GM19328 (cell line): Measurements from ENCODE around the gene ATP9A.
"Not testable (repeated sequence)": the region's sequence is repeated elsewhere in the genome, so short reads cannot be mapped to it uniquely, and the experiment has no call there.

Experiments
- ATAC-seq: cut with Tn5 transposase; IDR thresholded peaks from one replicate; pipeline ENCODE4 v1.9.1; 2021; ENCODE audit warnings: mild to moderate bottlenecking, moderate library complexity; ENCODE audit not compliant: unreplicated experiment

The ATP9A gene

DNA sequence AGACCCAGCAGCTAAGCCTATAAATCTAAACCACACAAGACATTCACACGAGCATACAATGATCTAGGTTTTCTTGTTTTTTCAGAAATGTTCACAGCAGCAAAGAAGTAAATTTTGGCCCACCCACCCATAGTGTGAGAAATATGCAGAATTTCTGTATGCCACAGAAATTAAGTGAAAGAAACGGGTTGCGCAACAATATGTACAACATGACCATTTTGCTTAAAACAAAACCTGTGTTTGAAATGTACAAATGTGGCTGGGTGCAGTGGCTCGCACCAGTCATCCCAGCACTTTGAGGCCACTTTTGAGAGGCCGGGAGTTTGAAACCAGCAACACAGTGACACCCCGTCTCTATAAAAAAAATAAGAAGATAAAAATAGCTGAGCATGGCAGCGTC lies 24.8 kb upstream of the ATP9A start:
- ATAC-seq, result no peak

DNA sequence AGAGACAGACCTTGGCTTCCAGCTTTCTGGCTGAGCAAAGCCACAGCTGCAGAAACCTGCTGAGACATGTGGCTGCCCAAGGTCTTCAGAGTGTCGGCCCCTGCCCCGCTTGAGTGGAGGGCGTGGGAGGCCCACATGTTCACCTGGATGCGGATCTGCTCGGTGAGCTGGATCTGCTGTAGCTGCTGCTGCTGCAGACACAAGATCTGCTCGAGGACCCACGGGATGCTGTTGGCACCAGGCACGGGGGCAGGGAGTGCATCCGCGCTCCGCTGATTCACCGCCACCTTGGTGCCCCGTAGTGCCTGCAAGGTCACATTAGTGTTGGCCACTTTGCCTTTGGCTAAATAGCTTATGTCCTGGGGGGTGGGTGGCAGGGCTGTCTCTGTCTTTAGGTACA lies 23.4 kb upstream of the ATP9A start:
- no peak for ATAC-seq

DNA sequence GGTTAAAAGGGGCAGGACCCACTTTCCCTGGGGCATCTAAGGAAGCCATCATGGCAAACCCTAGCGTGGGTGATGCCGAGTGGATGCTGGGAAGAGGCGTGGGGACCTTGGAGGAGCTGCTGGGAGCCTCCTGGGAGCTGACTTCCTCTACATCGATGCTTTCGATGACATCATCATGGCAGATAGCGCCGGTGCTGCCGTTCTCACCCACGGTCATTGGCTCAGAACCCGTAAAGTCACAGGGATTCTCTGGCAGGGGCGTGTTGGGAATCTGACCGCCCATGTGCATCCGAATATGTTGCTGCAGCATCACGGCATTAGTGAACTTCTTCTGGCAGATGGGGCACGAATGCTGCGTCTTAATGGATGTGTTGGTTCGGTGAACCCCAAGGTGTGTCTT lies 22.1 kb upstream of the ATP9A start:
- ATAC-seq, result no peak

DNA sequence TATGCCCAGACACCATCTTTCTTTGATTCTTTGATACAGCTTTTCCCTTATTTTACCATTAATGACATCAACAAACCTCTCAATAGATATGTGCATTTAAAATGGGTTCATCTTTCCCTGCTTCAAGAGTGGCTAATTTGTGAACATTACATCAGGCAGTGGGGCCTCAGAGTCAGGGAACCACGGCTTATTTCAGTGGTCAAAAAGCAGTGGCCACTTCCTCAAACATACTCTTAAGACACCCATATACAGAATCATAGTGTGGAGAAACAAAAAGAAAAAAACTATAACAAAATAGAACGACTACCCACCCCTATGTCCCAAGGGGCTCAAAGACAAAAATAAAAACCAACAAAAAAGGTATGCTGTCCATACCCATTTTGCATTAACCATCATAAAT lies 21.2 kb upstream of the ATP9A start:
- no peak for ATAC-seq

DNA sequence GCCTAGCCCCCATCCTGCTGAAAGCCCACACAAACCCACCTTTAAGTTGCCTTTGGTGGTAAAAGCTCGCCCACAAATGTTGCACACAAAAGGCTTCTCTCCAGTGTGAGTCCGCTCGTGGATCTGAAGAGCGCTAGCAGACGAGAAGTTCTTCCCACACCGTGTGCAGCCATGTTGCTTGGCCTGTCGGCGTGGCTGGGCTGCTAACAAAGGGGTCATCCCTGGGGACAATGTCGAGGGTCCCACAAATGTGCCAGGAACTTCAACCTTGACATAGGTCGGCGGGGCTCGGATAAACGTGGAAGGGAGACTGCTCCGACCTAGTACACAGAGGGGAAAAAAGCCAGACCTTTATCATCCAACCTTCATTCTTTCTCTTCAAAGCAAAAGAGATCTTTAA lies 20.6 kb upstream of the ATP9A start:
- no peak for ATAC-seq

DNA sequence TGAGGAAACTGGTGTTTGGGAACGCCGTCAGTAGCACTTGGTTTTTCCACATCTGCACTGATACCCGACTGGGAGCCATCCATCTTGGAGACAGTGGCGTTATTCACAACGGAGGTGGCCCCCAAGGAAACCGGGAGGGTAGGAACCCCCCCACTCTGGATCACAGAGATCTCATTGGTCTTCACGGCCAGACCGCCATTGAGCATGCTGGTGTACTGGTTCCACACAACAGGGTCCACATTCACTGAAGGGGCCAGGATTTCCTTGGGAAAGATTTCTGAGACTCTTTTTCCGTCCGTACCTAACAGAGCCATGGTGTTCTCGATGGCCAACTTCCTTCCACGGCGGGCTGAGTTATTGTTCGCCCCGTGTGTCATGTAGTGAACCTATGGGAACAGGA lies 16.1 kb upstream of the ATP9A start:
- no peak for ATAC-seq

DNA sequence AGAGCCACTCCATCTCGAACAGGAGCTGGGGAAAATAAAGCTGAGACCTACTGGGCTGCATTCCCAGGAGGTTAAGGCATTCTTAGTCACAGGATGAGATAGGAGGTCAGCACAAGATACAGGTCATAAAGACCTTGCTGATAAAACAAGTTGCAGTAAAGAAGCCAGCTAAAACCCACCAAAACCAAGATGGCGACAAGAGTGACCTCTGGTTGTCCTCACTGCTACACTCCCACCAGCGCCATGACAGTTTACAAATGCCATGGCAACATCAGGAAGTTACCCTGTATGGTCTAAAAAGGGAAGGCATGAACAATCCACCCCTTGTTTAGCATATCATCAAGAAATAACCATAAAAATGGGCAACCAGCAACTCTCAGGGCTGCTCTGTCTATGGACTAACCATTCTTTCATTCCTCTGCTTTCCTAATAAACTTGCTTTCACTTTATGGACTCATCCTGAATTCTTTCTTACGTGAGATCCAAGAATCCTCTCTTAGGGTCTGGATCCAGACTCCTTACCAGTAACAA lies 10.1 kb upstream of the ATP9A start:
- ATAC-seq, result not testable (repeated sequence)

DNA sequence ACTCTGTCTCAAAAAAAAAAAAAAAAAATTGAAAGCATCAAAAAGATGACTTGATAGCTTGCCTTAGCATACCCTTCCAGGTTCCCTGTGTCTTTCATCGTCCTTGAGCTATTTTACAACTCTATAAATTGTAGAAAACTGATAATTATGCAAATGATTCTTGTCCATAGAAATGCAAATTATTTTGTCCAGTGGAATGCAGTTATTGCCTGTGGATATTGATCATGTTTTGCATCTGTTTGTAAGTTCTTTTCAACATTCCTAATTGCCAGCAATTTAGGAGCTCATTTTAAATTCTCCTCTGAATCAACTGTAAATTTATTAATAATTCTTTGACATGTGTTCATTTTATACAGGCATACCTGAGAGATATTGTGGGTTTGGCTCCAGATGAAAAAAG lies 7.1 kb upstream of the ATP9A start:
- no peak for ATAC-seq

DNA sequence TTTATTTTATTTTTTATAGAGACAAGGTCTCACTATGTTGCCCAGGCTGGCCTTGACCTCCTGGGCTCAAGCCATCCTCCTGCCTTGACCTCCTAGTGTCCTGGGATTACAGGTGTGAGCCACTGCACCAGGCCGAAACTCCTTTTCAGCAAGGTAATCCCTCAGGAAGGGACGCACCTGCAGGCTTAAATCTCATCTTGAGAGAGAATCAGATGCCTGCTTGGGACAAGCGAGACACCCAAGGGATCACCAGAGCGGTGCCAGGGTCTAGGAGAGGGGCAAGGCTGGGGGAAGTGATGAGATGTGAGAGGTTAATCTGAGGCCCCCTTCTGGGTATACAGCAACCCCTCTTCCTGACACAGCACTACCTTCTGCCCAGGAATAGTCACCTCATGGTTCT lies 4.0 kb upstream of the ATP9A start:
- ATAC-seq, result no peak

DNA sequence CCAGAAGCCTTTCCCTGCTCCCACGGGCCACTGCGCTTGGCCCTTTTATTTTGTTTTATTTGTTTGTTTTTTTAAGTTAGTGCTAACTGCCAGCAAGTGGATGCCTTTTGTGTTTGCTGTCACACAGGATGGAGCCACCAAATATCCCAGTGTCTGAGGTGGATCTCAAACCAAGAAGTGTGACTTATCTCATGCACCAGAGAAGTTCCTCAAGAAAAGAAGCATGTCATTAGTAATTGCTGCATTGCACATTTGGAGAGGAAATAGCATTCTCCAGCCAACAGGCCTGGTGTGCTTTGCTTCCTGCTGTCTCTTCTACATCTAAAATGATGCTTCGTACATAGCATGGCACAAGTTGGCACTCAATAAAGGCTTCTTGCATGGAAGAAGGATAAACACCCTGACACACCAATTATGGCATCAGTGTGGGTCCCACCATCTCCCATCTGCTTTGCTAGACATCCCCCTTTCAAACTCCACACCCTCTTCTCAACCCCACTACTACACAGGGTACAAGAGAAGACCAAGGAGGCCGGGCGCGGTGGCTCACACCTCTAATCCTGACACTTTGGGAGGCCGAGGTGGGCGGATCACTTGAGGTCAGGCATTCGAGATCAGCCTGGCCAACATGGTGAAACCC lies 1.9 kb upstream of the ATP9A start:
- no peak for ATAC-seq

DNA sequence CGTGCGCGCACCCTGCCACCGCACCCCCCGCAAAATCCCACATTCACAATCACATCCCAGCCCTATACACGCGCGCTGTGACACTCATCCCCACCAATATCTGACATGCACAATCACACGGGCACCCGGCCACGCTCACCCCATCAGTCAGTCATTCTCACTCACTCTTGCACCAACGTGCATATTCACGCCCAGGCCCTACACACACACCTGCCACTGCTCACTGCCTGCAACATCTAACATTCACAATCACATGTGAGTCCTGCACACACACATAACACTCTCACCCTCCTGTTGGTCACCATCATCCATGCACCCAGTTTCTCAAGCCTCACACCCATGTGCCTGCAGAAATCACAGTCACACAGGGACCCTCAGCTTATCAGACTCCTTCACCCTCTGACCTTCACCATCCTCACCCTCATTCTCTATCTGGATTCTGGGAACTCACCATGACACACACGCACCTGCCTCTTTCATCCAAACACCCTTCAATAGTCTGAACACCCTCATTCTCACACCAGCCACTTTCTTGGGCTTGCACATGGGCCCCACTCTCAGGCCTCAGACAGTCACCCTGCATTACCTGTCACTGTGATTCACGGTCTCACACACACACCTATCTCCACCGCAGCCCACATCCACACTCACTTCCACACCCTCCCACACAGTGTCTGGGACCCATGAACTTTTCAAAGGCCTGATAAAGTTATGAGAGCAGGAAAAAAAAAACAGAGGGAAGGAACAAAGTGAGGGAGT lies 748 bp upstream of the ATP9A start:
- ATAC-seq, result no peak

DNA sequence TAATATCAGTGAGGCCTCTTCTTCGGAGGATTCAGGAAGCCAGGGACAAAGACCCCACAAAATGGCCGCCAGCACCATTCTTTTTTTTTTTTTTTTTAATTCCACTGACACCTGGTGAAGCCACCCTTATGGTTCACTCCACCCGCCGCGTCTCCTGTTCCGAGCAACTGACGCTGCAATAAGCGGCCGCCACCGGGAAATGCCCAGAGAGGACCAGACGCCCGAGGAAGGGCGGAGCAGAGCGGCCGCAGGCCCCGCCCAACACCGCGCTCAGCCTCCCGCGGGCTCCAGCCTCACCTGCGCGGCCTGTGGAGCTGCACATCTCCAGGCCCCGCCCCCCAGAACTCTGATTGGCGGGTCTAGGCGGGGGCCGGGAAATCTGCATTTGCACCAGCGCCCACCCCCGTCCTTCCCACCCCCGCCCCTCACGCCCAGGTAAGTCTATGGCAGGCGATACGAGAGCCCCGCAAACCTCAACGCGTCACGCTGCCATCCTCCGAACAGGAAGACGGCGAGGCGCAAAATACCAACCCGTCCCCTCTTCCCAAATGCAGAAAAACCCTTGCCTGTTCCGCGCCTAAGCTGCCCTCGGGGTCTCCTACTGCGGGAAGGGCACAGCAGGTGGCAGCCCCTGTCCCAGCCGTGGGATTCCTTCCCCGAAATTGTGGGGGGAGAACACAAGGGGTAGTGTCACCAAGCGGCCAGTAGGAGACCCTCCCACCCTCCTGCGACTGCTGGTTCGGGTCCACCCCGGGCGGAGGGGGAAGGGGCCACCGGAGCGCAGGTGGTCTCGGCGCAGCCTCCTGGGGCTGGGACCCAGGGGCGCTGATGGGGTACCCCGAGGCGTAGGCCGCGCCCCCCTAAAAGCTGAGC lies 960 bp downstream of the ATP9A start:
- no peak for ATAC-seq

DNA sequence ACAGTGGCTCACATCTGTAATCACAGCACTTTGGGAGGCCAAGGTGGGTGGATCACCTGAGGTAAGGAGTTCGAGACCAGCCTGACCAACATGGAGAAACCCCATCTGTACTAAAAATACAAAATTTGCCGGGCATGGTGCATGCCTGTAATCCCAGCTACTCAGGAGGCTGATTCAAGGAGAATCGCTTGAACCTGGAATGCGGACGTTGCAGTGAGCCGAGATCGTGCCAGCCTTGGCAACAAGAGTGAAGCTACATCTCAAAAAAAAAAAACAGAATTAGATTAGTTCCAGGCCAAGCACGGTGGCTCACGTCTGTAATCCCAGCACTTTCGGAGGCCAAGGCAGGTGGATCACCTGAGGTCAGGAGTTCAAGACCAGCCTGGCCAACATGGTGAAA lies 2.8 kb downstream of the ATP9A start:
- not testable (repeated sequence) for ATAC-seq

DNA sequence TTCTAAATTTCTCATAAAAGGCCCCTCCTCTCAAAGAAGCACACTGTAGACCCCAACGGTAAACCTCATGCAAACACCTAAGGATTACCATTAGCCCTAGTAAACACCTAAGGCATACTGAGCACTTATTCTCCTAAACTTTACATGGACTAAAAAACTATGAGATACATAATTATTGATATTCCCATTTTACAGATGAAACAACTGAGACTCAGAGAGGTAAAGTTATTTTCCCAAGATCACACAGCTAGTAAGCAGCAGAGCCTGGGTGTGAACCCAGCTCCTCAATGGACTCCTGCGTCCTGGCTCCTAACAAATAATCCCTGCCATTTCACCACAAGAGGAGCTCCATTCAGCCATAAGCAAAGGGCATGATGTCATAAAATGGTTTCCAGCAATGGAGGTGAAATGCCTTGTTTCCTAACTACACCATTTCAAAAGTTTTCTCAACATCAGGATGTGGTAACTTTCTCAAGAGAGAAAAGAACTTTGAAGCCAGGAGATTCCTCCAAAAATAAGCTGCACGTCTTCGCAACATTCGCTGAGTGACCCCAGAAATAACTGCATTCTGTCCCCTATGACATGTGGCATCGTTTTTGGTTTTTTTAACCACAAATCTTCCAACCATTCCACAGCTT lies 4.1 kb downstream of the ATP9A start:
- no peak for ATAC-seq

DNA sequence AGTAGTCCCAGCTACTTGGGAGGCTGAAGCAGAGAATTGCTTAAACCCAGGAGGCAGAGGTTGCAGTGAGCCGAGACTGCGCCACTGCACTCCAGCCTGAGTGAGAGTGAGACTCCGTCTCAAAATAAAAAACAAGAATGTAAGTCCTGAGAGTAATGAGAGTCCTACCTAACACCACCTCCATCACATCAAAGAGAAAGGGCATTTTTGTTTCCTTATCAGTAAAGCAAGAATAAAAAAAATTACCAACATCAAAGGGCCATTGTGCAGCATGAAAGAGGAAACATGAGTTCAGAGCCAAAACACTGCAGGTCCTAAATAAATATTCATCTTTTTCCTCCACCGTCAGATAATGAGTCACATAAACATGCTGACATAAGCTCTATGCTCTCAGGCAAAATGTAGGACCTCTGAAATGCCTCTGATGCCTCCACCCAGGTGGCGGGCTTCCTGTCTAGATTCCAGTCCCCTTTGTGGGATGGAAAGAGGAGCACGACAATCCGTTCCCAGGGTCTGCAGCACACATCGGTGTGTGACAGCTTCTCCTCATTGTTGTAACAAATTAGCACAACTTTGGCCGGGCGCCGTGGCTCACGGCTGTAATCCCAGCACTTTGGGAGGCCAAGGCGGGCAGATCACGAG lies 7.2 kb downstream of the ATP9A start:
- no peak for ATAC-seq

DNA sequence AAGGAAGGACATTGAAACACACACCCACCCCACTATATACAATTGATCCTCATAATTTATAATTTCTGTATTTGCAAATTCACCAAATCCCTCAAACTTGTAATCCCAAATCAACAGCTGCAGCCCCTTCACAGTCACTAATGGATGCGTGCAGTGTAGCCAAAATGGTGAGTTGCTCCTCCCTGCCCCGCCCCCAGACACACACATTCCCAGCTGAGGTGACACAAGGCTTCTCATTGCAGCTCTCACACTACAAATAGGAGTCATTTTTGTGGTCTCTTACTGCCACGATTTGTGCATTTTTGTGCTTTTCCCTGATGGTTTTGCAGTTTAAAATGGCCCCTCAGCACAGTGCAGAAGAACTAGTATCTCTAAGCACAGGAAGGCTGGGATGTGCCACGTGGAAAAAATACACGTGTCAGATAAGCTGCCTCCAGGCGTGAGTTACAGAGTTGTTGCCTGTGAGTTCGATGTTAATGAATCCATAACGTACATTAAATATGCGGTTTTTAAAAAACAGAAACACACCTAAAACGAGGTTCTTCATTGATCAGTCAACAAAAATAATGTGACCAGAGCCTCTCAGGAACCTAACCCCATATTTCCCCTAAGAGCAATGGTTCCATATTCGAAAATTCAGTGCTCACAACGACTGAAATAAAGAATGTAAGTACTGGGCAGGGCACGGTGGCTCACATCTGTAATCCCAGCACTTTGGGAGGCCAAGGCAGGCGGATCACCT lies 8.2 kb downstream of the ATP9A start:
- no peak for ATAC-seq

DNA sequence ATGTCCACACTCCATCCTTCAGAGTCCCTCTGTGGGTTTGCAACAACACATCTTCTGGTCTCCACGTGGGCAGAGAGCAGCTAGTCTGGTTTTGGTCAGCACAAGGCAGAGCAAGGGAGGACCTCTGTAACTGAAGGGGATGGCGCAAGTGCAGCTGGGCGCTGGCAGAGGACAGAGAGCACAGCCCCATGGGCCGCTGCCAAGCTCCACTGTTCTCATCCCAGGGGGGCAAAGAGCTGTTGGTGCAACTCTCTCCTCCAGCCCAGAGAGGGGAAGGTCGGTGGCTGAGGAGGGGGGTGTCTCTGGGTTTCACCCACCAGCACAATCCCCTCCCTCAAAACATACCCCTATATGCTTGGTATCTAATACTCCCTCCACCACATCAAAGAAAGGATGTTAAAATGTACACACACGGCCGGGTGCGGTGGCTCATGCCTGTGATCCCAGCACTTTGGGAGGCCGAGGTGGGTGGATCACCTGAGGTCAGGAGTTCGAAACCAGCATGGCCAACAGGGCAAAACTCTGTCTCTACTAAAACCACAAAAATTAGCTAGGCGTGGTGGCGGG lies 9.1 kb downstream of the ATP9A start:
- ATAC-seq, result no peak

DNA sequence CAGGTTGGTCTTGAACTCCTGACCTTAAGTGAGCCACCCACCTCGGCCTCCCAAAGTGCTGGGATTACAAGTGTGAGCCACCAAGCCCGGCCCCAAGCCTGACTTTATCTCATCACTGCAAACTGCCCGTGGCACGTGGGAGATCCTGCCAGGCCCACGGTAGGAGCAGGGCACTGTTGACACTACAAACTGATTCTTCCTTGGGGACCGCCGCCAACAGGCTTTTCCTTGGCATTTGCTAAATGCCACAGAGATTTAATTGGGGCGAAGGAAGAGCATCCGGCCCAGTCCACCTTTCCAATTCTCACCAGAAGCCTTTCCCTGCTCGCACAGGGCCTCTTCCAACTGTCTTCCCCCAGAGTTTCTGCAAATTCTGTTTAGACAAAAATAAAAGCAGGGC lies 11.0 kb downstream of the ATP9A start:
- no peak for ATAC-seq

DNA sequence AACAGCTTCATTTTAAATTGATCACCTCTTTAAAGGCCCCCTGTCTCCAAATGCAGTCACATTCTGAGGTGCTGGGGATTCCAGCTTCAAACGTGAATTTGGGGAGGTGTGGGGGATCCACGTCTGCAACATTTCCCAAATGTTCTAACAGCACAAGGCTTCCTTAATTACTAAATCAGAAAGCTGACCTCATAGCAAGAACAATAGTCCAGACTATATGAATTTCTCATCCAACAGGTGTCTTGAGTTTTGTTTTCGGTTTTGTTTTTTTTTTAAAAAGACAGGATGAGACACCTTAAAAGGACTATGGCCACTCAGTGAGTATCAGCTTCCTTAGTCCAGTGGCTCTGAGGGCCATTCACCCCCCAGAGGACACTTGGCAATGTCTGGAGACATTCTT lies 11.5 kb downstream of the ATP9A start:
- ATAC-seq, result no peak

DNA sequence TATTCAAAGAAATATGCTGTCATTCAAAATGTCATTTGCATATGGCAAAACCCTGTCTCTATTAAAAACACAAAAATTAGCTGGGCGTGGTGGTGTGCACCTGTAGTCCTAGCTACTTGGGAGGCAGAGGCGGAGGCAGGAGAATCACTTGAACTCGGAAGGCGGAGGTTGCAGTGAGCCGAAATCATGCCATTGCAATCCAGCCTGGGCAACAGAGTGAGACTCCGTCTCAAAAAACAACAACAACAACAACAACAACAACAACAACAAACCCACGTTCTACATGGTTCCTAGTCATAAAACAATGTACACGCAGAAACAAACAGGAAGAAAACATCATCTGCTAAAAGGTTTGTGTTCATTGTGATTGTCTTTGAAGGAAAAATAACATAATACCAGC lies 15.0 kb downstream of the ATP9A start:
- not testable (repeated sequence) for ATAC-seq
